K562 (cell line): ENCODE data around the gene TP53RK. TPM values are rescaled to one million over a fixed set of nuclear protein-coding genes. Genes with fewer than 3 reads are reported as not detected.

ENCODE experiments used
- AFF4 ChIP-seq: sonication (generic); formaldehyde crosslinking; IDR thresholded peaks from 2 replicates; pipeline ENCODE4 v1.8.0; 2023; ENCODE audit warnings: mild to moderate bottlenecking, missing genetic modification reagents
- ASH1L ChIP-seq: fragments of 450-650 bp; IDR thresholded peaks from 2 replicates; pipeline ENCODE4 v1.6.1; 2018; ENCODE audit warnings: borderline replicate concordance, mild to moderate bottlenecking, low read depth; ENCODE audit not compliant: partially characterized antibody
- BRF2 ChIP-seq: IDR thresholded peaks from 3 replicates; pipeline ENCODE4 v1.6.1; 2011; ENCODE audit warnings: borderline replicate concordance, mild to moderate bottlenecking; ENCODE audit not compliant: insufficient read length, insufficient read depth
- CREB3L1 ChIP-seq: fragments of 450-650 bp; IDR thresholded peaks from 2 replicates; pipeline ENCODE4 v1.6.1; 2014; ENCODE audit warnings: low read depth, mild to moderate bottlenecking, moderate library complexity, borderline replicate concordance
- DPF2 ChIP-seq: fragments of 450-650 bp; IDR thresholded peaks from 2 replicates; pipeline ENCODE4 v1.6.1; 2016
- ERF ChIP-seq: fragments of 450-650 bp; formaldehyde crosslinking; IDR thresholded peaks from 2 replicates; pipeline ENCODE4 v1.4.0; 2020; ENCODE audit warnings: mild to moderate bottlenecking, mixed read lengths
- HDAC2 ChIP-seq: fragments of 450-650 bp; IDR thresholded peaks from 2 replicates; pipeline ENCODE4 v1.6.1; 2016; ENCODE audit warnings: mild to moderate bottlenecking
- MITF ChIP-seq: IDR thresholded peaks from 2 replicates; pipeline ENCODE4 v1.6.1; 2014; ENCODE audit warnings: antibody characterized with exemption
- NFIX ChIP-seq: fragments of 250-450 bp; sonication (Bioruptor Pico); IDR thresholded peaks from 2 replicates; pipeline ENCODE4 v1.4.0; 2020; ENCODE audit warnings: low read depth, mild to moderate bottlenecking, moderate library complexity
- NR3C1 ChIP-seq: sonication (generic); formaldehyde crosslinking; IDR thresholded peaks from 2 replicates; pipeline ENCODE4 v1.8.1; 2022; ENCODE audit warnings: missing genetic modification reagents
- RB1 ChIP-seq: fragments of 450-650 bp; IDR thresholded peaks from 2 replicates; pipeline ENCODE4 v1.6.1; 2017; ENCODE audit warnings: low read depth, mild to moderate bottlenecking
- RBM34 ChIP-seq: fragments of 200-400 bp; formaldehyde crosslinking; IDR thresholded peaks from 2 replicates; pipeline ENCODE4 v1.6.1; 2018; ENCODE audit warnings: low read length, borderline replicate concordance; ENCODE audit not compliant: insufficient read depth
- SMARCA4 ChIP-seq: fragments of 450-650 bp; IDR thresholded peaks from 2 replicates; pipeline ENCODE4 v1.6.1; 2016
- ZNF124 ChIP-seq: sonication (generic); formaldehyde crosslinking; IDR thresholded peaks from 2 replicates; pipeline ENCODE4 v1.8.1; 2022; ENCODE audit warnings: missing genetic modification reagents
- ZNF511 ChIP-seq: sonication (generic); formaldehyde crosslinking; IDR thresholded peaks from 2 replicates; pipeline ENCODE4 v1.8.0; 2022; ENCODE audit warnings: mild to moderate bottlenecking, missing genetic modification reagents
- ZNF584 ChIP-seq: fragments of 200-800 bp; sonication (Bioruptor generic); IDR thresholded peaks from 2 replicates; pipeline ENCODE4 v1.6.1; 2016; ENCODE audit warnings: low read depth, mild to moderate bottlenecking, missing genetic modification characterization, missing compliant biosample characterization
- ZNF589 ChIP-seq: fragments of 200-800 bp; sonication (Bioruptor generic); IDR thresholded peaks from 2 replicates; pipeline ENCODE4 v1.6.1; 2016; ENCODE audit warnings: low read depth, missing genetic modification characterization, missing compliant biosample characterization
- ZNF79 ChIP-seq: fragments of 250-450 bp; sonication (Bioruptor Pico); IDR thresholded peaks from 2 replicates; pipeline ENCODE4 v1.4.0; 2020; ENCODE audit warnings: low read depth, mild to moderate bottlenecking, moderate library complexity
- polyA plus RNA-seq, 8 experiments: library from polyadenylated mRNA; depleted of rRNA in 4 of 8; stranded (reverse) in 5 of 8; unstranded in 3 of 8; fragments of >200 nt; fragmentation: Nextera tagmentation in 2 of 8; fragmentation: Illumina TruSeq in 1 of 8; extraction: Ambion mirVana in 2 of 8; extraction: Trizol in 1 of 8; gene quantifications; 2 replicates each; pipeline versions ENCODE4 v1.2.1 to v1.2.3, GENCODE V29; 2011 to 2014; ENCODE audit warnings: inconsistent platforms in 1 of 8, missing spikeins in 1 of 8
- total RNA-seq, 7 experiments: library from RNA; depleted of rRNA in 6 of 7; stranded (reverse); fragments of >200 nt in 6 of 7; fragmentation: Illumina TruSeq in 2 of 7; extraction: Trizol in 2 of 7; gene quantifications; 2 replicates each; pipeline versions ENCODE4 v1.2.1 to v1.2.3, GENCODE V29; 2011 to 2021; ENCODE audit warnings: low replicate concordance in 1 of 7

TP53RK gene
- total and polyA plus RNA-seq, 9 of the 15 experiments (the other 6 are each of a cell fraction or from before 2014, with no cell fraction given) = 2.9 to 43.5 (median 17.2) TPM

GRCh38 chr20:46683939-46684750 lies 5.1 kb downstream of the TP53RK start (continued):
- TF ChIP-seq AFF4 (CRISPR knock-in tag) (peak; percentile 88), NFIX (CRISPR knock-in tag) (no peak), ZNF124 (CRISPR knock-in tag) (no peak), ZNF511 (no peak), ZNF589 (peak; percentile 18; the same call in 1 of the 2 replicates), CREB3L1 (peak; percentile 99), DPF2 (0 out of 2 replicates have a peak, but pooled peaks have one; percentile 31), NR3C1 (CRISPR knock-in tag) (no peak), HDAC2 (peak; percentile 73), RBM34 (no peak), ZNF584 (CRISPR knock-in tag) (no peak), ERF (CRISPR knock-in tag) (no peak), BRF2 (no peak), RB1 (no peak), SMARCA4 (no peak), ZNF79 (CRISPR knock-in tag) (no peak), MITF (no peak), ASH1L (peak; percentile 13)
